Measurements from ENCODE around the gene ZNF197. TPM values are rescaled to one million over a fixed set of nuclear protein-coding genes. Genes with fewer than 3 reads are reported as not detected.

ZNF197 gene
- polyA plus RNA-seq, 1 experiment: 13.9 TPM

- no peak overlapping the region for H3K4me3 ChIP-seq (ENCODE audit: low read depth, low read length)
- H3K27me3 ChIP-seq (ENCODE audit: control insufficient read depth, insufficient read depth, low read length): no peaks in the 10 kb centered on the region
- ChIA-PET CTCF (no interaction called here), POLR2A (no interaction called here)
- TF ChIP-seq CTCF (IDR thresholded peaks at IDR 0.05; ENCODE audit: low read depth, low read length): no peak
- no peak overlapping the region for H3K27ac ChIP-seq (ENCODE audit: low read depth, low read length)
- no peak for DNase-seq (ENCODE audit: low read depth, low spot score)
- peaks cover 15% of the 10 kb centered on the region; the same call in 1 of the 2 replicates for H3K9me3 ChIP-seq (ENCODE audit: control insufficient read depth, insufficient read depth, low read length)
Observed at GRCh38 chr3:44687898-44688297, 63.1 kb downstream of the ZNF197 start.

Other genes starting within 250 kb of the ZNF197 start
- 4.7 and 5.1 TPM in 2 replicates for gene ZNF445, start 147.4 kb upstream of the ZNF197 start, polyA plus RNA-seq (2011; rRNA removed)
- 5.7 and 8.3 TPM in 2 replicates for gene ZKSCAN7, start 69.8 kb upstream of the ZNF197 start, polyA plus RNA-seq (2011; rRNA removed)
- gene ZNF660, start 40.1 kb upstream of the ZNF197 start, polyA plus RNA-seq (2011; rRNA removed): 2.1 and 2.8 TPM in 2 replicates
- 8.1 and 8.3 TPM in 2 replicates for gene ZNF35, start 23.7 kb downstream of the ZNF197 start, polyA plus RNA-seq (2011; rRNA removed)
- 3.0 and 4.0 TPM in 2 replicates for gene ZNF502, start 87.6 kb downstream of the ZNF197 start, polyA plus RNA-seq (2011; rRNA removed)
- 3.9 and 4.3 TPM in 2 replicates for gene ZNF501, start 104.6 kb downstream of the ZNF197 start, polyA plus RNA-seq (2011; rRNA removed)
- 14.0 and 19.6 TPM in 2 replicates for gene KIAA1143, start 136.6 kb downstream of the ZNF197 start, polyA plus RNA-seq (2011; rRNA removed)
- 2.1 and 3.6 TPM in 2 replicates for gene KIF15, start 136.8 kb downstream of the ZNF197 start, polyA plus RNA-seq (2011; rRNA removed)
- 25.7 TPM in 2 replicates for gene TMEM42, start 236.9 kb downstream of the ZNF197 start, polyA plus RNA-seq (2011; rRNA removed)
- 0.02 and 0.12 TPM in 2 replicates for gene TGM4, start 249.6 kb downstream of the ZNF197 start, polyA plus RNA-seq (2011; rRNA removed)